NK-92 treated with Interleukin-12 subunit alpha and Interleukin-12 subunit beta, amount 100 ng/mL, for 24 hours (cell line): ENCODE measurements around the gene EN1.

Source experiments
- DNase-seq: peaks from one replicate; lab custom pipeline; 2025; lab: John Stamatoyannopoulos, UW

EN1 gene

GRCh38 chr2:118846953-118847761 lies at the start of gene EN1:
EN1 (minus strand) TSS chr2:118847648; CDS start chr2:118847167, 481 bp downstream.
- DNase-seq: no peak

- DNase-seq: no peak
These were observed 45.7 kb upstream of the EN1 start for GRCh38 chr2:118893100-118893499.

GRCh38 chr2:118889995-118890394 lies 42.5 kb upstream of the EN1 start:
- no peak for DNase-seq

GRCh38 chr2:118883792-118884191 lies 36.3 kb upstream of the EN1 start:
- DNase-seq: no peak

- peak; percentile 28 for DNase-seq
These were observed 35.4 kb upstream of the EN1 start for GRCh38 chr2:118882693-118883336.

GRCh38 chr2:118881490-118882129 lies 34.2 kb upstream of the EN1 start:
- peak; percentile 21 for DNase-seq

GRCh38 chr2:118880501-118880900 lies 33.1 kb upstream of the EN1 start:
- no peak for DNase-seq

- DNase-seq: no peak
These were observed 31.2 kb upstream of the EN1 start for GRCh38 chr2:118878531-118879149.

GRCh38 chr2:118875318-118875717 lies 27.9 kb upstream of the EN1 start:
- DNase-seq: no peak

- no peak for DNase-seq
These were observed 26.9 kb upstream of the EN1 start for GRCh38 chr2:118874324-118874723.

- DNase-seq: no peak
These were observed 17.7 kb upstream of the EN1 start for GRCh38 chr2:118865106-118865505.

- DNase-seq: no peak
These were observed 16.8 kb upstream of the EN1 start for GRCh38 chr2:118864207-118864606.

- no peak for DNase-seq
These were observed 14.3 kb upstream of the EN1 start for GRCh38 chr2:118861731-118862130.

- no peak for DNase-seq
These were observed 13.8 kb upstream of the EN1 start for GRCh38 chr2:118861242-118861641.

- DNase-seq: no peak
These were observed 13.1 kb upstream of the EN1 start for GRCh38 chr2:118860506-118860905.

GRCh38 chr2:118859157-118859770 lies 11.8 kb upstream of the EN1 start:
- no peak for DNase-seq

GRCh38 chr2:118858485-118859156 lies 11.2 kb upstream of the EN1 start:
- no peak for DNase-seq

- no peak for DNase-seq
These were observed 10.4 kb upstream of the EN1 start for GRCh38 chr2:118857677-118858484.

- DNase-seq: no peak
These were observed 9.7 kb upstream of the EN1 start for GRCh38 chr2:118856978-118857676.

GRCh38 chr2:118856330-118856977 lies 9.0 kb upstream of the EN1 start:
- DNase-seq: no peak
